GM12878 (cell line): Measurements from ENCODE around the gene BCAS3. TPM values are rescaled to one million over a fixed set of nuclear protein-coding genes. Genes with fewer than 3 reads are reported as not detected.

Experiments
- BCL3 ChIP-seq: IDR thresholded peaks from 2 replicates; pipeline ENCODE4 v1.6.1; 2011; ENCODE audit warnings: borderline replicate concordance, low read depth, mild to moderate bottlenecking, moderate library complexity, low read length; ENCODE audit not compliant: insufficient read depth, poor library complexity, severe bottlenecking
- HDGF ChIP-seq: fragments of 450-650 bp; IDR thresholded peaks from 2 replicates; pipeline ENCODE4 v1.6.1; 2016; ENCODE audit warnings: antibody characterized with exemption
- RB1 ChIP-seq: fragments of 450-650 bp; formaldehyde crosslinking; IDR thresholded peaks from 2 replicates; pipeline ENCODE4 v1.6.1; 2017; ENCODE audit warnings: mild to moderate bottlenecking, borderline replicate concordance
- RELB ChIP-seq: fragments of 450-650 bp; IDR thresholded peaks from 2 replicates; pipeline ENCODE4 v1.6.1; 2017; ENCODE audit warnings: low read depth, mild to moderate bottlenecking, moderate library complexity
- ZBTB40 ChIP-seq: fragments of 450-650 bp; IDR thresholded peaks from 2 replicates; pipeline ENCODE4 v1.6.1; 2016; ENCODE audit warnings: mild to moderate bottlenecking, moderate library complexity, borderline replicate concordance
- polyA plus RNA-seq, 11 experiments: library from polyadenylated mRNA; depleted of rRNA in 4 of 11; unstranded in 6 of 11; stranded (reverse) in 5 of 11; fragments of >200 nt; fragmentation: Nextera tagmentation in 4 of 11; fragmentation: Illumina TruSeq in 1 of 11; extraction: Ambion mirVana in 4 of 11; extraction: Trizol in 1 of 11; gene quantifications; 1 replicate in 1 of 11; 2 replicates in 10 of 11; pipeline versions ENCODE4 v1.2.1 to v1.2.3, GENCODE V29; 2011 to 2016; ENCODE audit warnings: inconsistent platforms in 2 of 11, missing spikeins in 2 of 11, low read depth in 1 of 11
- total RNA-seq, 4 experiments: library from RNA; depleted of rRNA in 3 of 4; stranded (reverse); fragments of >200 nt in 3 of 4; fragmentation: Illumina TruSeq in 1 of 4; extraction: Trizol in 1 of 4; gene quantifications; 2 replicates each; pipeline versions ENCODE4 v1.2.1 to v1.2.3, GENCODE V29; 2013 to 2021

BCAS3 gene
- total and polyA plus RNA-seq, 10 of the 15 experiments (the other 5 are each of a cell fraction or from before 2014, with no cell fraction given), result 2.1 to 11.0 (median 6.6) TPM

GRCh38 chr17:61017317-61018006 is 339.8 kb downstream of the BCAS3 start (continued):
- TF ChIP-seq BCL3 (no peak), RB1 (no peak), ZBTB40 (no peak), RELB (no peak), HDGF (no peak)
